Right lobe of liver (tissue), 6 donors: Measurements from ENCODE around the gene ADD2. TPM values are rescaled to one million over a fixed set of nuclear protein-coding genes. Genes with fewer than 3 reads are reported as not detected.

Experiments used
- ATAC-seq, 4 donors: fragments of 200-7000 bp; cut with Tn5 transposase; one replicate each; pipeline ENCODE4 v1.9.1; 2020; ENCODE audit warnings: mild to moderate bottlenecking in 4 of 4, moderate library complexity in 4 of 4
- DNase-seq, 3 donors: peaks; one replicate each; pipeline ENCODE4 v3.0.0-alpha.2; 2020
- H3K27ac ChIP-seq, 3 donors: fragments of 200-600 bp; one replicate each; pipeline ENCODE4 v1.8.0; 2022
- H3K27me3 ChIP-seq, 2 donors: fragments of 200-600 bp; one replicate each; pipeline ENCODE4 v1.8.0; 2022
- H3K36me3 ChIP-seq, 4 donors: fragments of 200-600 bp; sonication (generic) in 1 of 4; one replicate each; pipeline versions ENCODE4 v1.5.1 to v1.8.0; 2017 to 2022; ENCODE audit warnings: control low read depth in 1 of 4
- H3K4me1 ChIP-seq, 4 donors: fragments of 200-600 bp; sonication (generic) in 1 of 4; one replicate each; pipeline versions ENCODE4 v1.5.1 to v1.8.0; 2017 to 2022; ENCODE audit warnings: control low read depth in 1 of 4
- H3K4me3 ChIP-seq, 3 donors: fragments of 200-600 bp; one replicate each; pipeline ENCODE4 v1.8.0; 2022
- H3K9me3 ChIP-seq, 4 donors: fragments of 200-600 bp; sonication (generic) in 1 of 4; one replicate each; pipeline versions ENCODE4 v1.5.1 to v1.8.0; 2017 to 2022; ENCODE audit warnings: control low read depth in 1 of 4
- POLR2A ChIP-seq: fragments of 450-650 bp; IDR thresholded peaks from one replicate; pipeline ENCODE4 v1.6.1; 2017; ENCODE audit warnings: antibody characterized with exemption, mild to moderate bottlenecking
- WGBS: methylation state at CpG from one replicate; pipeline ENCODE4 v1.1.6; 2018; ENCODE audit warnings: low coverage, low lambda C conversion rate; ENCODE audit not compliant: insufficient coverage; ENCODE audit errors: missing lambda C conversion rate; 5-methylcytosine and 5-hydroxymethylcytosine counted together
- intact Hi-C, 2 donors: fragments of 100-400 bp; cut with DNase I; formaldehyde crosslinking; loops; one replicate each; pipeline versions ENCODE4 v1.11.2 to v1.14.1; 2022
- total RNA-seq, 6 experiments: library from RNA; depleted of rRNA in 2 of 6; stranded (reverse); fragments of >200 nt in 2 of 6; fragmentation: NEBNext Ultra II Directional in 3 of 6; extraction: Animal tissue kit (Norgen Biotek cat#: 25700) in 3 of 6; gene quantifications; one replicate each; pipeline versions ENCODE4 v1.1.0 to v1.2.4, GENCODE V29; 2016 to 2023
- TF ChIP-seq, protein P1 (sequence below), 4 donors: fragments of 200-600 bp in 3 of 4; fragments of 450-650 bp in 1 of 4; IDR thresholded peaks; one replicate each; pipeline versions ENCODE4 v1.5.1 to v1.8.0; 2016 to 2022; ENCODE audit warnings: antibody characterized with exemption in 4 of 4, mild to moderate bottlenecking in 2 of 4
- donor health status: DM: no; HTN: yes; CAD: no.
- donor health status: DM: no; HTN: no; CAD: no.
- donor health status: DM: no; HTN: no; CAD: no.
- donor health status: DM: no; HTN: yes; CAD: no.
- donor health status: DM: no; HTN: yes; CAD: no.

Gene ADD2
- total RNA-seq, 6 experiments from 2014 or later: under 0.01 to 1.00 (median 0.14) TPM; not detected in 1

DNA sequence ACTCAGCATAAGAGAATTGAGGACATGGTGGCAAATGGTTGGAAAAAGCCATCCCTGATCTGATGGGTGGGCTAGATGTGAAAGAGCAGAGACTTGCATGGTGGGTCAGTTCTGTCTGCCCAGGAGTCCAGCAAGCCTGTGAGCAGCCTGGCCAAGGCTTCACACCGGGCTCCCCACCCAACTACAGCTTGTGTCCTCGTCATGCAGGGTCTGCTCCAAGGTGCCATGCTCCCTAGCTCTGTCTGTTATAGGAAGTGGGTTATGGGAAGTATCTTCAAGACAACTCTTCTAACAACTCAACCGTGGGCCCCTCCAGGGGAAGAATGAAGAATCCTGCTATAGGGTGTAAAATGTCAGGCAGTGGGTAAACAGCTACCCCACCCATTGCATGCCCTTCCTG lies 97.4 kb downstream of the ADD2 start:
- no CpG with 5 or more reads among the region's 3 CpGs for WGBS
- DNase-seq (no peak), ATAC-seq (no peak)
- Histone ChIP-seq H3K9me3 (no peaks in the 10 kb centered on the region), H3K36me3 (no peaks in the 10 kb centered on the region), H3K4me3 (no peak overlapping the region), H3K27ac (no peak overlapping the region), H3K4me1 (no peaks in the 10 kb centered on the region), H3K27me3 (no peaks in the 10 kb centered on the region)
- intact Hi-C loops: no loop called here
- no peak for TF ChIP-seq POLR2A
- TF ChIP-seq, protein P1, sequence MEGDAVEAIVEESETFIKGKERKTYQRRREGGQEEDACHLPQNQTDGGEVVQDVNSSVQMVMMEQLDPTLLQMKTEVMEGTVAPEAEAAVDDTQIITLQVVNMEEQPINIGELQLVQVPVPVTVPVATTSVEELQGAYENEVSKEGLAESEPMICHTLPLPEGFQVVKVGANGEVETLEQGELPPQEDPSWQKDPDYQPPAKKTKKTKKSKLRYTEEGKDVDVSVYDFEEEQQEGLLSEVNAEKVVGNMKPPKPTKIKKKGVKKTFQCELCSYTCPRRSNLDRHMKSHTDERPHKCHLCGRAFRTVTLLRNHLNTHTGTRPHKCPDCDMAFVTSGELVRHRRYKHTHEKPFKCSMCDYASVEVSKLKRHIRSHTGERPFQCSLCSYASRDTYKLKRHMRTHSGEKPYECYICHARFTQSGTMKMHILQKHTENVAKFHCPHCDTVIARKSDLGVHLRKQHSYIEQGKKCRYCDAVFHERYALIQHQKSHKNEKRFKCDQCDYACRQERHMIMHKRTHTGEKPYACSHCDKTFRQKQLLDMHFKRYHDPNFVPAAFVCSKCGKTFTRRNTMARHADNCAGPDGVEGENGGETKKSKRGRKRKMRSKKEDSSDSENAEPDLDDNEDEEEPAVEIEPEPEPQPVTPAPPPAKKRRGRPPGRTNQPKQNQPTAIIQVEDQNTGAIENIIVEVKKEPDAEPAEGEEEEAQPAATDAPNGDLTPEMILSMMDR (IDR thresholded peaks at IDR 0.05): no peak

DNA sequence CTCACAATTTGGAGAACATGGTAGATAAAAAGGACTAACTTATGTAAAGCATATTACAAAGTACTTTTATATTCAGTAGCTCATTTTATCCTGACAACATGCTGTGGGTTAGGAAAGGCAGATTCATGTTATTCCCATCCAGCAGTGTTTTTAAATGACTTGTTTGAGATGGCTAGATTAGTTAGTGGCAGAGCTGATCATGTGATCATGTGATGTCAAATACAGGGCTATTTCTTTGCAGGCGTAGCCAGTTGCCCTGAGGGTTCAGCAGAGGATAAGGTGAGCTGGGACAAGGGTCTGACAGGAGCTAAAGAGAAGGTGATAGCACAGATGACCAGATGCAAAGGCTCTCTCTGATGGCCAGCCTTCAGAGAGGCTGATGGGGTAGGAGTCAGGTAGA lies 97.8 kb downstream of the ADD2 start:
- Histone ChIP-seq H3K27me3 (no peaks in the 10 kb centered on the region), H3K9me3 (no peaks in the 10 kb centered on the region), H3K4me3 (no peak overlapping the region), H3K36me3 (no peaks in the 10 kb centered on the region), H3K4me1 (no peaks in the 10 kb centered on the region), H3K27ac (no peak overlapping the region)
- intact Hi-C loops: no loop called here
- ATAC-seq: no peak
- 88% methylated on average over 1 of the region's 1 CpG for WGBS
- no peak for TF ChIP-seq POLR2A
- TF ChIP-seq, protein P1 (IDR thresholded peaks at IDR 0.05): no peak
- DNase-seq: no peak

DNA sequence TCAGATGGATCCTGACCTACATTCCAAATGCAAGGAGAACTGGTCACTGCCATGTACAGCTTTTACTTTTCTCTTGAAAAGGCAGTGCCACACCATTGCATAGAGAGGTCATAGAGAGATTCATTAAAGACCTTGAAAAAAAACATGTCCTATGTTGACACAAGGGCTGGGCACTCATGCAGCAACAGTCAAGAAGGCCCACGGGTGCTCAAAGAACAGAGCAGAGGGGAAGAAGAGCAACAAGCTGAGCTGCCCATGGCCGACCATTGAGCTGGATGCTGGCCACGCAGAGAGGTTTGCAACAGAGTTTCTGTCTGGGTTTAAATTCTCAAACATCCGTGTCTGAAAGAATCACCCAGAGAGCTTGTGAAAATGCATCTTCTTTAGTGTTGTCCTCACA lies 99.1 kb downstream of the ADD2 start:
- Histone ChIP-seq H3K27me3 (no peaks in the 10 kb centered on the region), H3K4me1 (no peaks in the 10 kb centered on the region), H3K27ac (no peak overlapping the region), H3K9me3 (no peaks in the 10 kb centered on the region), H3K4me3 (no peak overlapping the region), H3K36me3 (no peaks in the 10 kb centered on the region)
- 60% methylated on average over 2 of the region's 4 CpGs for WGBS
- intact Hi-C loops: no loop called here
- DNase-seq (no peak), ATAC-seq (no peak)
- no peak for TF ChIP-seq POLR2A
- TF ChIP-seq, protein P1 (IDR thresholded peaks at IDR 0.05): no peak

DNA sequence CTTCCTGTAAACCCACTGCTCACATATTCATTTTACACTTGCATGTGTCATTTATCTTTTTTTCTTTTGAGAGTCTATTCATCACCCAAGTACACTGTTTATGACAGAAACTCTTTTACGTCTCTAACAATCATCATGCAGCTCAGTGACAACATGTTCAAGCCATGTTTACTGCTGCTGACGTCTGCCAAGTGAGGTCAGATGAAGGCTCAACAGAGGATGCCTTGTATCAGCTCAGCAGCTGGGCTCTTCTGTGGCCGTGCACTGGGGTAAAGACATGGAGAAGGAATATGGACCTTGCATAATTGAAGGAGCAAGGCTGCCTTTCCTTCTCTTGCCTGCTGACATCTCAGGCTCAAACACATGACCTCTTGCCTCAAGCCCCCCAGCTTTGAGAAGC lies 99.6 kb downstream of the ADD2 start:
- TF ChIP-seq, protein P1 (IDR thresholded peaks at IDR 0.05): no peak
- no peak for TF ChIP-seq POLR2A
- Histone ChIP-seq H3K27ac (no peak overlapping the region), H3K9me3 (no peaks in the 10 kb centered on the region), H3K36me3 (no peaks in the 10 kb centered on the region), H3K4me3 (no peak overlapping the region), H3K4me1 (no peaks in the 10 kb centered on the region), H3K27me3 (no peaks in the 10 kb centered on the region)
- intact Hi-C loops: no loop called here
- 58% methylated on average over 3 of the region's 3 CpGs for WGBS
- DNase-seq (no peak), ATAC-seq (no peak)

DNA sequence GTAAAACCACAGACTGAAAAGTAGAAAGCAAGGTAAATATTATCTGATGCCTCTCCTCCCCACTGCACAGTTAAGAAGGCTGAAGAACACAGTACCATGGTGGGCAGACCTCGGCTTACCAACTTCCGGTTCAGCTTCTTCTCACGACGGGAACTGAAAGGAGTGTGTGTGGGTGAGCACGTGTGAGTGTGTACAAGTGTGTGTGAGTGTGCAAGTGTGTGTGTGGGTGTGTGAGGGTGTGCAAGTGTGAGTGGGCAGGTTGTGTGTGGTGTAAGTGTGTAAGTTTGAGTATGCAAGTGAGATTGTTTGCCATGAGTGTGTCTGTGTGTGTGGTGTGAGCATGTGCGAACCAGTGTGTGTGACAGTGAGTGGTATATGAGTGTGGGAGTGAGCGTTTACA lies 103.5 kb downstream of the ADD2 start:
- intact Hi-C loops: no loop called here
- WGBS: 75% methylated on average over 7 of the region's 7 CpGs
- Histone ChIP-seq H3K36me3 (no peaks in the 10 kb centered on the region), H3K4me1 (no peaks in the 10 kb centered on the region), H3K27ac (no peak overlapping the region), H3K27me3 (no peaks in the 10 kb centered on the region), H3K4me3 (no peak overlapping the region), H3K9me3 (no peaks in the 10 kb centered on the region)
- no peak for TF ChIP-seq POLR2A
- TF ChIP-seq, protein P1 (IDR thresholded peaks at IDR 0.05): no peak
- ATAC-seq (no peak), DNase-seq (no peak)
